ENCODE results near the gene SETBP1. TPM values are rescaled to one million over a fixed set of nuclear protein-coding genes. Genes with fewer than 3 reads are reported as not detected.

SETBP1 gene
- total RNA-seq, 1 donor from 2014 or later = 1.5 TPM

- DNase-seq (ENCODE audit: extremely low read depth, low read depth, low spot score) = no peak
Observed at GRCh38 chr18:45004546-45005080, 323.9 kb downstream of the SETBP1 start.

GRCh38 chr18:45006934-45007333, 326.2 kb downstream of the SETBP1 start:
- DNase-seq (ENCODE audit: extremely low read depth, low read depth, low spot score) = no peak

DNA sequence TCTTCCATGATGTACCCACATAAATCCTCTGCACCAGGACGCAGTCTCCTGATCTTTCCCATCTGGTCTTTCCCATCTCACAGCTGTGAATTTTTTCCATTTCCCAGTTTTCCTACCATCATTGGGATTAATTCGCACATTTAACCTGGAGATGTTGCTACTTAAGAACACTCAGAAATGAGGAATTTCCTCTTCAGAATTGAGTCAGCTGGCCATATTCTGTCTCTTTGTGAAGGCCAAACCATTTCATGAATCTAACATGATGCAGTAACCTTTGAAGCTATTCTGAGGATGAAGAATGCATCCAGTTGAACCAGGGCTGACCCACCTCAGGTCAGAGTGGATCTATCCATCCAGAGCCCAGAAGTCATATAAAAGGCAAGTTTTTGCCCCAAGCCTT, 326.8 kb downstream of the SETBP1 start:
- DNase-seq (ENCODE audit: extremely low read depth, low read depth, low spot score) = no peak

GRCh38 chr18:45008694-45009413, 328.2 kb downstream of the SETBP1 start:
- no peak for DNase-seq (ENCODE audit: extremely low read depth, low read depth, low spot score)

GRCh38 chr18:45009756-45010155, 329.1 kb downstream of the SETBP1 start:
- no peak for DNase-seq (ENCODE audit: extremely low read depth, low read depth, low spot score)

GRCh38 chr18:45012286-45012685, 331.6 kb downstream of the SETBP1 start:
- no peak for DNase-seq (ENCODE audit: extremely low read depth, low read depth, low spot score)

DNA sequence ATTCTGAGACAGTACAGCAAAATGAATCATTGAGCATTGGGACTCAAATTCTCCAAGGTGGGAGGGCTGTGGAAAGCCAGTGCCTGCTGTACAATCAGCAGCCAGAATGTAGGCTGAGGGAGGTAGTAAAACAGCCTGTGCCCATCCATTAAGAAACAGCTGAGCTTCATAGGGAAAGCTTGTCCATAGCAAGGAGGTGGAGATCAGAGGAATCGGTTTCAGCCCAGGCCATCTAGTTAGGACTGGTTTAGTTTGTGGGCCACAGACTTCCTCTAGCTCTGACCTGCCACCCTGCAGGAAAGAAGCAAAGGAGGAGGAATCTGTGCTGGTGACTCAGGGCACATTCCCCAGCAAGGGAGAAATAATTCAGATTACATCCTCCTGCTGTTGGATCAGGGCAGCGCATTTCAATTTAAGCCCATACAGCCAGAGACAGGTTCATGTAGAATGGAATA, 333.4 kb downstream of the SETBP1 start:
- DNase-seq (ENCODE audit: extremely low read depth, low read depth, low spot score) = no peak

DNA sequence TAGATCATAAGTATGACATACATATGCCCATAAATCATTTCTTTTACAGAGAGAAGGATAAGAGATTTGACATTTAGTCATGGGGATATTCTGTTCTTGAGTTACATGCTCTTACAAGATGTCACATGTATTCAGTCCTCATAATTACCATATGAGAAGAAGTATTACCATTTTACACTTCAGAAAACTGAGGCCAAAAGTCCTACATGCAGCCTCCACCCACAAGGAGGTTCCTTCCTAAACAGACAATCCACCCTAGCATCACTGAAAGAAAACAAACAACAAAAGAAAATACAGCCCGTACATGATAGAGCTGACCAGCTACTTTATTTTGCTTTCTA, 335.1 kb downstream of the SETBP1 start:
- DNase-seq (ENCODE audit: extremely low read depth, low read depth, low spot score) = no peak

DNA sequence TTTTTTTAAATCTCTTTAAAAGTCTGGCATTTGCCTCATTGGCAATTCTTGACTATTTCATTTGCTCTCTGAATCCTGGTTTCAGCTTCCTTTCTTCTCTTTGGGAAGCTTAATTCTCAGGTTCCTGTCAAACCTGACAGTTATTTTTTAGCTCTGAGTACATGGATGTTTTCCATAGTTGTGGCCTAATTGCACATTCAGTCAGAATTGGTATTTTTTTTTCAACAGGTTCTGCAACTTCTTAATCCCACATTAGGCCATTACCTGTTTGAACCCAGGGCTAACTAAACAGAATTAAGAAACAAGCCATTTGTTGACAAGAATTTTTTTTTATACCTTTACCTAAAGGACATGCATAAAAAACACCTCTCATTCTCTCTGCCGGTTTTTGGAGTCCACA, 338.8 kb downstream of the SETBP1 start:
- no peak for DNase-seq (ENCODE audit: extremely low read depth, low read depth, low spot score)

DNA sequence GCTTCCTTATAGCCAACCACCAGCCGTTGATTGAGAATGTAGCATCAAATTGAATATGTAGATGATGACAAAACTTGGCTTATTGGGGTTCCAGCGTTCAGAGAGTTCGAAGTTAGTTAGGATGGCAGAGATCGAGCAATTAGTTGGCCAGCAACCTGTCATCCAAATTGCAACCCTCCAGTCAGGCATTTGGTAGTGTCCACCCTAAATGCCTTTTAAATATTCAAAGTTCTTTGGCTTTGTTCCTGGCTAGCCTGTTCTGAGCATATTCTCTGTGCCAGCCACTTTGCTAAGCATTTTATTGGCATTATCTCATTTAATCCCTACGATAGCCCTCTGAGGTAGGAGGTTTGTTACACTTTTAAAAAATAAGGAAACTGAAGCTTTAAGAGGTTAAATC, 342.8 kb downstream of the SETBP1 start:
- no peak for DNase-seq (ENCODE audit: extremely low read depth, low read depth, low spot score)

GRCh38 chr18:45024357-45025088, 343.8 kb downstream of the SETBP1 start:
- DNase-seq (ENCODE audit: extremely low read depth, low read depth, low spot score) = no peak

DNA sequence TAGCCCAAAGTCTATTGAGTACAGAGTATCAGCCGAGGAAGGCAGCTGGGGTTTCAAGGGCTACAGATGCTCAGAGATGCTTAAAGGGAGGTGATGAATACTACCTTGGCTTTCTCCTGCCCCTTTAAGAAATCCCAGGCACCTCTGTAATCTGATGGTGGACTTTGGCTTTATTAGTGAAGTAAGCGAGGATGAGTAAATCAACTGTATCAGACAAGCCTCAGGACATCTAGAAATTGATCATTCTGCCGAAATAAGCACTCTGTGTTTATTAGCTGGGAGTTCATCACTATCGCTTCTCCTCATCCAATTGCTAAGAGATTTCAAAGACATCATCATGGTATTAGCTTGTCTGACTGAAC, 344.4 kb downstream of the SETBP1 start:
- DNase-seq (ENCODE audit: extremely low read depth, low read depth, low spot score) = no peak

DNA sequence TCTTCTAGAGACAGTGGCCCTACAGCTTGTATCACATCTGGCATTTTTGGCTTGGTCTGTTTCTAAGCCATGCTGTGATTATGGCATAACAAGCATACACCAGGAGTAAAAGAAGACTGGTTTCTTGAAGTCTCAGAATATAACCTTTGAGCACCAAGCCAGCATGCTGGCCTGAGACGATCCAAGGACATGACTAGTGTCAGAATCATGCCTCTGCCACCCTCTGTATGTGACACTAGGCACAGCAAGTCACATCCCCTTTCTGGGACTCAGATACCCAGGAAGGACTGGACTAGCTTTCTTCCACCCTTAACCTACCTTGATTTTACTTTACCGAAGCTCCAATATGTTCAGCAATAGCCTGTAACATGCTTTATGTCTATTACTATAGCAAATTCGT, 345.5 kb downstream of the SETBP1 start:
- no peak for DNase-seq (ENCODE audit: extremely low read depth, low read depth, low spot score)

- DNase-seq (ENCODE audit: extremely low read depth, low read depth, low spot score) = no peak
Observed at GRCh38 chr18:45034179-45034578, 353.5 kb downstream of the SETBP1 start.

DNA sequence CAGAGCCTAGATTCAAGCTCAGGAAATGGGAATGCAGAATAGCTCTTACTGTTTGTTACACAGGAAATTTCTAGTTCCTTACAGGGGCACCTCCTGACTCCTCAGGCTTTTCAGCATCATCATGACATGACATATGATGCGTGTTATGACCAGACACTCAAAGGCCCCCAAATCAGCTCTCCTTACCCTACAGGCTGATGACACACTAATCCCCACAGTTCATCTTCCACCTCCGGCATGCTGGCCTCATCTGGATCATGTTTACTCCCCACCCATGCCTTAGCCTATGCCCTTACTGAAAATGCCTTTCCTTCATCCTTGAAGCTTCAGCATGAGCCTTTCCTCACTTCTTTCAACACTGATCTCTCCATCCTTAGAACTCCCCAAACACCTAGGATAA, 356.9 kb downstream of the SETBP1 start:
- no peak for DNase-seq (ENCODE audit: extremely low read depth, low read depth, low spot score)

- DNase-seq (ENCODE audit: extremely low read depth, low read depth, low spot score) = no peak
Observed at GRCh38 chr18:45039376-45039775, 358.7 kb downstream of the SETBP1 start.

DNA sequence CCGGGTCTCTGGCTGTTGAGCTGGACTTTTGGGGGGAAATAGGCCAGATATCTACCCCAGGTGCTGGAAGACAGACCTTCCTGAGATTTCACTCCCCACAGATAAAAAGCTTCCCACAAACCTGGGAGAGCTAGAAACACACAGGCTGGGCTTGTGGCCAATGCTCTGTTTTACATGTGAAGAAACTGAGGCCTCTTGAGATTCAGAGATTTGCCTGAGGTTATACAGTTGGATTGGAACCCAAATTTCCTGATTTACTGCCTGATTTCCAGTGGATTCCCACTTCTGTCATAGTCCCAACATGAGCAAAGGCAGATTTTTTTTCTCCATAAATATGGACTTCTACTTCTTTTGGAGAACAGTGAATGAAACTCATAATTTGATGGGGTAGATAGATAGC, 360.2 kb downstream of the SETBP1 start:
- DNase-seq (ENCODE audit: extremely low read depth, low read depth, low spot score) = no peak

DNA sequence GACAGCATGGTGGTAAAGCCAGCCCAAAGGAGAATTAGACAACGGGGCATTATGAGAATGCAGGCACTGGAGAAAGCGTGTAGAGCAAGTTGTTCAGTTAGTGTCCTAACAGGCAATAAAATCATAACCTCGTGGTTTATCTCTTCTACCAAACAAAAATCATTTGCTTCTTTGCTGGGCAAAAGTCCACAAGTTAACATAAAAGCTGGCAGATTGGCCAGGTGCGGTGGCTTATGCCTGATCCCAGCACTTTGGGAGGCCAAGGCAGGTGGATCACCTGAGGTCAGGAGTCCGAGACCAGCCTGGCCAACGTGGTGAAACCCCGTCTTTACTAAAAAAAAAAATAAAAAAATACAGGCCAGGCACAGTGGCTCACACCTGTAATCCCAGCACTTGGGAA, 364.1 kb downstream of the SETBP1 start:
- DNase-seq (ENCODE audit: extremely low read depth, low read depth, low spot score) = no peak

DNA sequence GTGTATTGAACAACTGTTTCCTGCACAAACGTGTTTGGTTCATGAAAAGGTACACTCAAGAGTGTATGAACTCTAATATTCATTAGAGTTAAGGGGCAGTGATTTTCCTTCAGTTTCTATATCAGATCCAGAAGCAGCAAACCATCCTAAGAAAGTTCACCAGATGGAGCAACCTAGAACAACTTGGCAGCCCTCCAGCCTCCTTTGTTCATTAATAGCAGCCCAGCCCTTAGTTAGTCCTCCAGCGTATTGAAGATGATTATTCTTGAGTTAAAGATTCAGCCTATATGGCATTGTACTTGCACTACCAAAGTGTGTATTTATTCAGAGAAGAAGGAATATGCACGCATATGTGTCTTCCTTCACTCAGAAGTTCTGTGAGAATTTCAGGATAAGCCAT, 365.5 kb downstream of the SETBP1 start:
- no peak for DNase-seq (ENCODE audit: extremely low read depth, low read depth, low spot score)

DNA sequence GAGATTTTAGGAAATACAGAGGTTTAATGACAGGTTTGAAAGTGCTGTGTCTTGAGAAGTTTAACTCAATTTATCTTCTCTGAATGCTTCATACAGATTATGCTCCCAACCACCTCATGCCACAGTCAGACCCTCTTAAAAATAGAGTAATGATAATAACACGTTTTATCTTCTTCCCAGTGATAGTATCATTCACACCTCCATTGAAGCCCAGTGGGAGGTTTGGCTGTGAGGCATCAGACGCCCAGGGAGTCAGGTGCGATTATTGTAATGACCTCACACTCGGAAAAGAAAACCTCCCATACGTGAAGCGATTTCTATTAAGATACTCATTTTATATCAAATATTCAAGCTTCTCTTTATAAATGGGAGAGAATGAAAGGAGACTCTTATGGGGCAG, 366.3 kb downstream of the SETBP1 start:
- no peak for DNase-seq (ENCODE audit: extremely low read depth, low read depth, low spot score)

- no peak for DNase-seq (ENCODE audit: extremely low read depth, low read depth, low spot score)
Observed at GRCh38 chr18:45049578-45050319, 369.1 kb downstream of the SETBP1 start.

All from glomerular endothelial cell (primary cell).